ENCODE measurements around the gene CBLN2.

Gene CBLN2

DNA sequence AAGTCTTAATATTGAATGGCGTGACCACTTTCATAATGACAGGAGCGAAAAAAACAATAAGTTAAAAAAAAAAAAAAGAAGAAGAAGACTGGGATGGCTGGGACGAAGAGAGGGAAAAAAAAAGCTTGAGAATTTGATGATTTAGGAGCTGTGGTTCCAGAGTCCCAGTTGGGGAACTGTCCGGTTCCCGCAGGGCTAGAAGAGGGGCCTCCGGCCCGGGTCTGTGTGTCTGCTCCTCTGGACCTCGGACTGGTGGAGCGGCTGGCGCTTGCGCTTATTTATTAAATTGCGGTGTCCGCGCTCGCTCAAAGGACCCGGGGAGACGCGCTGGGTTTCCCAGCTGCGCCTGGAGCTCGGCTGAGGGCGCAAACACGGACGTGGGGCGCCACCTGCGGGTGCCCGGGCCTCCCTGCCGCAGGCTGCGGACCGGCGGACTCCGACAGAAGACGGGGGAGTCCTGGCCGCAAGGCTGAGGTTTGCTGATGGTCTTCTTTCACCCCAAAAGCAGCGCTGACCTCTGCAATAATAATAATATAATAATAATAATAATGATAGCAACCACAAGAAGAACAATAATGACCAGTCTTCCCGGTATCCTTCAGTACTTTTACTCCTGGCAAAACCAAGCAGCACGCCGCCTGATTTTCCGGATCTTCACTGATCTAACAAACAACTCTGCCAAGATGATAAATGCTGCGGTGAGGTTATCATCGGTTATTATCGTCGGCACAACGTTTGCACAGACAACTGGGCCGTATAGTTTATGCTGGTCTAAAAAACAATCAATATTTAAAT lies at the start of gene CBLN2:
TSS of gene CBLN2 (minus strand) at position 251 of the 795 bp plus-strand sequence. CDS start 2,182 bp downstream, outside the sequence.
- DNase-seq, result no peak

DNA sequence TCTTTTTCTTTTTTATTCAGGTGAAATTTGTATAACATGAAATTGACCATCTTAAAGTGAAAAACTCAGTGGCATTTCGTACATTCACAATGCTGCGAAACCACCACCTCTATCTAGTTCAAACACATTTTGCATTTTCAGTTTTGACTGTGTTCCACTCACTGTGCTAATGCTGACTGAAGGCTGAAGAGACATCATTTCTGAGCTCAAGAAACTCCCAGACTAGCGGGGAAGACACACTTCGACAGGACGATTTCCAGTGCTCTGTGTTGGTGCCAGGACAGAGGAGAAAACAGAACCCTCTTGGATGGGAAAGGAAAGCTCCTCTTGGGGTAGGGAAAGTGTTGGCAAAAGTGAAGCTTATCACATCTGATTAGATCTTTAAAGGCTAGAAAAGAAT lies 44.2 kb upstream of the CBLN2 start:
- DNase-seq, result no peak

DNA sequence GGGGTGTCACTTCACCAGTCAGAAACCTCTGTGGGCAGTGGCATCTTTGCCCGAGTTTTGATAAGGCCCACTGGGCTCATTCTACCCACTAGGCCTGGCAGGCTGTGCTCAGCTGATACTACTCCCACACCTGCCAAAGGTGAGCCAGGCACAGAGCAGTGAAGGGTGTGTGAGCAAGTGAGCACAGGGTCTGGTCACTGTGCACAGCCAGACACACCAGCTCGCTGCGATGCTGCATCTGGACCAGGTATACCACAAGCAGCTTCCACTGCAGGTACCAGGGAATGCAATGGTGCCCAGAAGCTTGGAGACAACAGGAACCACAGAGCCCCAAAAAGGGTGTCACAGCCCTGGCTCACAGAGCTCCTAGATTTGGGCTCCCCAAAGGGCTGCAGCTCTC lies 40.6 kb upstream of the CBLN2 start:
- no peak for DNase-seq

DNA sequence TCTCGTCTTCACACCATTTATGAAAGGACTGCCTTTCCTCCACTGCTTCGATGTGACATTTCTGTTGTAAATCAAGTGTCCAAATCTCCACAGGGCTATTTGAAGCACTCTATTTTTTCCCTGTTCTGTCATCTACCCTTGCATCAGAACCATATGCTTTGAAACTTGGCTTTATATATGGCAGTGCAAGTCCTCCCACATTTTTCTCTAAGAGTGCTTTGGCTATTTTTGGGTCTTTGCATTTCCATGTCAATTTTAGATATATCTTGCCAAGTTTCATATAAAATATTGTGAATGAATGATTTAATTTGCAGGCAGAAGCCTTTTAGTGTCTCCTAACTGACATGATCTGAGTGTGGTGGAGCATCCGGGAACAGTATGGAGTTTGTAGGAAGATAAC lies 37.8 kb upstream of the CBLN2 start:
- no peak for DNase-seq

DNA sequence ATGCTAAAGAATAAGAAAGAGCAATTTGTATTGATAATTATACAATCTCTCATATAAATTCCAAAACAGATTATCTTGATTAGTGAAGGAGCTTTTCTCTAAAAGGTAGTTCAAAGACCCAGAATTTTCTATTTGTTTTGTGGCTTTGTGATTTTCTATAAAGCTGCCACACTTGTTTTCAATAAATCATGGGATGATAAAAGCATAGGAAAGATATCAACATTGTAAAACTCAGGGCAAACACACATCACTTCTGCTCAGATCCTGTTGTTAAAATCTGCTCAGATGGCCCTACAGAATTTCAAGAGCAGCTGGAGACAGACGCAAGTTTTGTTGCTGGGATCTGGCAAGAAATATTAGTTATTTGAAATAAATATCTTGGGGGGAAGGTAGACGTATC lies 28.8 kb upstream of the CBLN2 start:
- no peak for DNase-seq

DNA sequence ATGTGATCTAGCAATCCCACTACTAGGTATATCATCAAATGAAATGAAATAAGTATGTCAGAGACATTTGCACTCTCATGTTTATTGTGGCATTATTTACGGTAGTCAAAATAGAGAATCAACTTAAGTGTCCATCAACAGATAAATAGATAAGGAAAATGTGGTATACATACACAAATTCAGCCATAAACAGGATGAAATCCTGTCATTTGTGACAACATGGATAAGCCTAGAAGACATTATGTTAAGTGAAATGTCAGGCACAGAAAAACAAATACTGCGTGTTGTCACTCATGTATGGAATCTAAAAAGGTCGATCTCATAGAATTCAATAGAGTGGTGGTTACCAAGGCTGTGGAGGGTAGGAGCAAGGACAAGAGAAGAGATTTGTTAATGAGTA lies 22.1 kb upstream of the CBLN2 start:
- DNase-seq, result no peak

DNA sequence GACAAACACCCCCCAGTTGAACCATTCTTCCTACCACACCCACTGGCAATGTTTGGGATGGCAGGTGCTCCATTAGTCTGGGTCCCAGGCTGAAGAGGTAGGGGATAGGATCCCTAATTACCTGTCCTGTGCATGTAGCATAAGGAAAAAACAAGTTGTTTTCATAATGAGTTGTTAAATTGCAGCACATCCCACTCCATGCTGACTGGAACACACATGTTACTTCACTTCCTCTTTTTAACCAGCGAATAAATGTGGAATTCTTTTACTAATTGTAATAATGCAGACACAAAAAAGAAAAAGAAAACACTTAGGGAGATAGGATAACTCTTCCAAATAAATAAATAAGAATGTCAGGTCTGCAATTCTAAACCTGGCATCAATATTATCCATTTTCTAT lies 11.8 kb upstream of the CBLN2 start:
- no peak for DNase-seq

DNA sequence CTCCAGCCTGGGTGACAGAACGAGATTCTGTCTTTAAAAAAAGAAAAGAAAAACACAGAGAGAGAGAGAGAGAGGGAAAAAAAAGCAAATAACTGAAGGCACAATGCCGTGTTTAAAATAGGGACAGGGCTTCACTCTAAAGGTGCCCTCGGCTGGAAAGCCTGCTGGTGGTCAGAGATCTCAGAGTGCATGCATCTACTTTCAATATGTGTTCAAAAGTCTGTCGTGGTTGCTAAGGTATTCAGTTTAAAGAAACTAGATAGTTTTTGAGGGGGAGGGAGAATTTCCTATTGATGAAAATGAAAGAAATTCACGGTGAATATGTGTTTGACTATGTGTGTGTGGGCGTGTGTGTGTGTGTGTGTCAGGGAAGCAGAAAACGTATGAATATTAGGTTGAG lies 11.0 kb upstream of the CBLN2 start:
- no peak for DNase-seq

DNA sequence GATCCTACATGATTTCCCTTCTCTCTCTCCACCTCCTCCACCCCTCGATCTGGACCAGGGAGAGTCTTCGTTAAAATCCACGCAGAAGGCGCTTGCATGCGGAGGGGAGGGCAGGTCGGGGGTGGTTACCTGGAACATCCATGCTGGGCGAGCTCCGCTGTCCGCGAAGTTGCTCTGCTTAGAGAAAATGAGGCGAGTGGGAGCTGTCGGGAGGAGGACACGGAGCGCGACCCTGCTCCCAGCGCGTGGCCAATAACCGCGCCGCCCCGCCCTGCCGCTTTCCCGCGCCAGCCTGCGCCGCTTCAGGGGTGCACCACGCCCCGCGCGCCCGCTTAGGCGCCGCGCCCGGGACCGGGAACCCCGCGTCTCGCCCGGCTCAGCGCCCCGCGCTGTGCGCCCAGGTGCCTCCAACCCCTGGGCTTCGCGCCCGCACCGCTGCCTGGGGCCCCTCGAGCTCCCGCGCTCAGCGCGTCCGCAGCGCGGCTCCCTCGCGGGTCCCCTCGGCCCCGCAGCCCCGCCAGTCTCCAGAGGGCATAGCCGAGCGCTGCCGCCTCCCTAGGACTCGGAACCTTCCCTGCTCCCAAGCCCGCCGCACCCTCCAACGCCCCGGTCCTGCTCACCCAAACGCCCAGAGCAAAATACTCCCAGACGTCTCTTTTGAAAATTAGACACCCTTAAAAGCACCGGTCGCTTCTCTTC lies 636 bp downstream of the CBLN2 start:
- no peak for DNase-seq

DNA sequence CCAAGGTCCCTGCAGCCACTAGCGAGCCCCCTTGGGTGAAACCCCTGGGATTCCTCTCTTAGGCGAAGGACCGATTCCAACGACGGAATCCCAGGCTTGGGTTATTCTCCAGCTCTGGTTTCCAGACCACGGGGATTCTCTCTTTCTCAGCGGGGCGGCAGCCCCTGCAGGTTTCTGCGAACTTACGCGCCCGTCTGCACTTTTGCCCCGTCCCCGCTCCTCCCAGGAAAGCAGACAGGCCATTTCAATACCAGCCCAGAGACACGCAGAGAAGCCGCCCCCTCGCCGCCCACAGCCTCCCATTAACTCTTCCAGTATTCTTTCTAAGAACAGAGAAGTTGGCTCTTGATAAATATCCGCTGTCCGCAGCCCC lies 1.2 kb downstream of the CBLN2 start:
- DNase-seq, result no peak

DNA sequence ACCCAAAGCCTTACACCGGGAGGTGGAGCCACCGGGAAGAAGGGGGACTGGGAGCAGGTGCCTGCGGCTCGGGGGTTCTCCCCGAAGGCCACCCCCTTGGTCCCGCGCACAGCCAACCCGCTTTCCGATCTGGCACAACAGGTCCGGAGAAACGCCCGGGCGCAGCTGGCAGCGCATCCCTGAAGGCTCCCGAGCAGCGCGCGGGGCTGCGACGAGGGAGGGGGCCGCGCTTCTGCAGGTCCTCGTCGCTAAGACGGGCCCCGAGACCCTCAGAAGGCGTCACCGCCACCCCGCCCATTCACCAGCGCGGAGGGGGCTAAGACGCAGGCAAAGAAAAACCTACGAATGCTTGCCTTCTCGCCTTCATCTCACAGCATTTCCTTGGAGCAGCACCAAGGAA lies 1.8 kb downstream of the CBLN2 start:
- DNase-seq, result no peak

DNA sequence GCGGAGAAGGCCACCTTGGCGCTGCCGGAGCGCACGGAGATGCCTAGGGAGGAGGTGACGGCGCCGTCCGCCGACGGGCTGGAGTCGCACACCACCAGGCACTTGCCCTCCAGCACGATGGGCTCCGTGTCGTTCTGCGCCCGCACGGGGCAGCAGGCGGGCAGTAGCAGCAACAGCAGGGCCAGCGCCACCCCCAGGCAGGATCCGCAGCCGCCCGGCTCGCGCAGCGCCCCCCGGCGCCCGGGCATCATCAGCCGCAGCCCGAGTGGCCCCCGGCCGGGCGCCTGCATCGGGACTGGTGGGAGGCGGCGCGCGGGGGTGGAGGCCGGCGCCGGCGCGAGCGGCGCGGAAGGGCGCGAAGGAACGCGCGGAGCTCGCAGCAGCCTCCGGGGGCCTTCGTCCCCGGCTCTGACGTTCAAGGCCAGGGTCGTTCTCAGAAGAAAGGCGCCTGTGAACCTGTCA lies 2.2 kb downstream of the CBLN2 start:
- DNase-seq, result no peak

DNA sequence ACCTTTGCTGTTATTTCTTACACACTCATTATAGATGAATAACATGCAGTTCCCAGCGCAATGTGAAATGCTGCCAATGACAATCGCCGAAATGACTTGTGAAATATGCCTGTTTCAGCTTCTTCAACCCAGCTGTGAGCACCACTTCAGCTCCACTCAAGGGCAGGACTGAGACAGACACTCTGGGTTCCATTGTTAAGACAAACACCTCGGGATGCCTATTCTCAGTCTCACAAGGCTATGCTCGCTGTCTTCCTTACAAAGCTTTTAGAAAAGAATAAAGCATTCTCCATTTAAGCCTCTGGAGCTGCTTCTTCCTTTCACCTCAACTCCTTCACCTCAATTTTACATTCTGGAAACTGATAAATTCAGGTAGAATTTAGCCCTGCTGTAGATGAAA lies 4.2 kb downstream of the CBLN2 start:
- no peak for DNase-seq

DNA sequence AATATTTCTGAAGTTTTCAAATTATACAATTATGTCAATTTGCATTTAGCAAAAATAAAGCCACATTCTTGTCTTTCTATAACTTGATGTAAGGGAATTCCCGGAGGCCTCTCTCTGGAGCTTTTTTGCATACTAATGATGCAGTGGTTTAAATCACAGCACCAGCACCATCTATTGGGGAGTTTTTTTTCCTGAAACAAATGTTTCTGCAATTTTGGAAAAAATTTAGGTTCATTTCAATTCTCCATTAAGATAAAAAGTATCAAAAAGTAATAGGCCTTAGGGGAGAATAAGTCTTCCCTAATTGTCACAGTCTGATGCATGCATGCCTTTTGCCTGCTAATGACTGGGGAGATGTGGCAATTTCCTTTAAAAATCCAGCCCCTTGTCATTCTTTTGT lies 13.5 kb downstream of the CBLN2 start:
- DNase-seq, result no peak

DNA sequence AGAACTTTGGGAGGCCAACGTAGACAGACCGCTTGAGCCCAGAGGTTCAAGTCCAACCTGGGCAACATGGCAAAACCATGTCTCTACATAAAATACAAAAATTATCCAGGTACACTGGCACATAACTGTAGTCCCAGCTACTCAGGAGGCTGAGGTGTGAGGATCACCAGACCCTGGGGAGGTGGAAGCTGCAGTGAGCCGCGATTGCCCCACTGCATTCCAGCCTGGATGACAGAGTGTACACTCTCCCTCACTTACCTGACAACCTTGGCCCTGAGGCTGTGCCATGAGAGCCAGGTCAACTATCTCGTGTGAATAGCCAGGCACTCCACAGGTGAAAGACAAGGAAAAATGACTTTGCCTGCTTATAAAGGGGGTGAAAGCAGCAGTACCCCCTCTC lies 39.3 kb downstream of the CBLN2 start:
- DNase-seq, result no peak

DNA sequence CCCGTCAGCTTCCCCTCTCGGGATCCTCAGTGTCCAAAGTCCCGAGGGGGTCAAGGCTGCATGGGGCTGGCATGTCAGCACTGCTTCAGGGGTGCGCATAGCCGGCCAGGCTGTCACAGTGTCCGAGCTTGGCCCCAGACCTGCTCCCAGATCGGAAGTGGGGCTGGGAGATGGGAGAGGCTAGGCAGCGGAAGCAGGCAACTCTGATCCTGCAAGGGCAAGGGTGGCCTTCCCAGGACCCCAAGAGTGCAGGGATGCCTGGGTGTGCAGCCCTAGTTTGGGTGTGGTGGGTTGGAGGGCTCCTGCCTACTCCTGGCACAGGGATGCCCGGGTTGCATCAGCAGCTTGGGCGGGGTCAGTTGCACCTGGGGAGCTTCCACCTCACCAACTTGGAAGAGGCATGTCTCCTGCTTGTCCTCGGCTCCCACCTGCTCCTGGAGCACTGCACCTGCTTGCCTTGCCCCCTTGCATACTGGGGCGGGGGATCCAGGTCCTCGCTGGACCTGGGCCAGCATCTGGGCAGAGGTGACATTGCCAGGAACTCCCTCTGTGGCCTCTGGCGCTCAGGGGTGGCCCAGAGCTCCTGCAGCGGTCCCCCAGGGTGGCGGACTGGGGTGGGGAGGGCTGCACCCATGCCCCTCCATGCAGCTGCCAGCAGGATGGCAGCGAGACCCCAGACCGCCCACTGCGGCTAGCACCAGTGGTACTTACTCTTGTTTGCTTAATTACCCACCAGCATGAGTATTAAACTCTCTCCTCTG lies 41.3 kb downstream of the CBLN2 start:
- no peak for DNase-seq

DNA sequence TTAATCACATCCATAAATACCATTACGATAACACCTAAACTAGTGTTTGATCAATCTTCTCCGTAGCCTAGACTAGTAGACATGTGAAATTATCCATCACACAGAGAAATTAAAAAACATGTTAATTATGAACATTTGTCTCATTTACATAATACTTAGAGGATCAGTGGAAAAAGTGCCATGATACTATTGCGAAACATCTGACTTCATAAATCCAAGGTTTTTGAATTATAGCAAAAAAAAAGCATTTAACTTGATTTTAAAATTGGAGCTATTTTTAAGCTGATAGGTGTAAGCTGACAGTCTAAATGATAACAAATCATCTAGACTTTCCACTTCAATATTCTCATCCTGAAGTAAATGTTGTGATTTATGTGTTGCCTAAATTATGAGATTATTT lies 51.6 kb downstream of the CBLN2 start:
- DNase-seq, result no peak

All from CD4-positive, alpha-beta T cell treated with Interleukin-17A for 1 hour (primary cell).